ENCODE measurements around the gene PLA2G4E.

DNA sequence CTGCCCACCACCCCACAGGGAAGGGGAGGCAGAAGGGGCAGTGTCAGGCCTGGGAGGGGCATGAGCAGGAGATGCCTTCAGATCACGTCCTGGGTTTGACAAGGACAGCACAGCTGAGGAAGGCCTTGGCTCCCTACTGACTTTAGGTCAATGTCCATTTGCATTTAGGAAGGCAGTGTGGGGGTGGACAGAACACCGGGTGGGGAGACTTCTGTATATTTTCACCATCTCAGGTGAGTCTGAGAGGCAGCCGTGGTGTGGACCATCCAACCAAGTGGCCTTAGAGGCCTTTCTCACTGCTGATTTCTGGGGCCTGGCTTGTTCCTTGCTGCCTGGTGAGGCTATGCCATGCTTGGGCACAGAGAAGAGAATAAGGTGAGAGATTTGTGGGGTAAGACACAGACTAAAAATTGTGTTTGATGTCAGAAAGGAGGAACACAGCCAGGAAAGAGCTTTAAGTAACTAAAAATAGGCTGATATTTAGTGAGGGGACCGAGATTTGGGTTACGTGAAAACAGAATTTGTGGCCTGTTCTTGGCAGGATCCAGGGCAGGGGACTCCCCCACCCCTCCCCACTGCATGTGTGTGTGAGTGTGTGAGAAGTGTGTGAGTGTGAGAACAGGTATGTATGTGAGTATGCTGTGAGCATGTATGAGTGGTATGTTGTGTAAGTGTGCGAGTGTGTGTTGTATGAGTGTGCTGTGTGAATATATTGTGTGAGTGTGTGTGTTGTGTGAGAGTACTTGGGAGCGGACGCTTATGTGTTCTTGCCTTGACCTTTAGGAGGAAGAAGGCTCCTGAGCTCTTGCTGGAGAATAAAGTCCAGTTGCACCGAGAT lies 11.8 kb upstream of the PLA2G4E start:
- TF ChIP-seq, protein P1, sequence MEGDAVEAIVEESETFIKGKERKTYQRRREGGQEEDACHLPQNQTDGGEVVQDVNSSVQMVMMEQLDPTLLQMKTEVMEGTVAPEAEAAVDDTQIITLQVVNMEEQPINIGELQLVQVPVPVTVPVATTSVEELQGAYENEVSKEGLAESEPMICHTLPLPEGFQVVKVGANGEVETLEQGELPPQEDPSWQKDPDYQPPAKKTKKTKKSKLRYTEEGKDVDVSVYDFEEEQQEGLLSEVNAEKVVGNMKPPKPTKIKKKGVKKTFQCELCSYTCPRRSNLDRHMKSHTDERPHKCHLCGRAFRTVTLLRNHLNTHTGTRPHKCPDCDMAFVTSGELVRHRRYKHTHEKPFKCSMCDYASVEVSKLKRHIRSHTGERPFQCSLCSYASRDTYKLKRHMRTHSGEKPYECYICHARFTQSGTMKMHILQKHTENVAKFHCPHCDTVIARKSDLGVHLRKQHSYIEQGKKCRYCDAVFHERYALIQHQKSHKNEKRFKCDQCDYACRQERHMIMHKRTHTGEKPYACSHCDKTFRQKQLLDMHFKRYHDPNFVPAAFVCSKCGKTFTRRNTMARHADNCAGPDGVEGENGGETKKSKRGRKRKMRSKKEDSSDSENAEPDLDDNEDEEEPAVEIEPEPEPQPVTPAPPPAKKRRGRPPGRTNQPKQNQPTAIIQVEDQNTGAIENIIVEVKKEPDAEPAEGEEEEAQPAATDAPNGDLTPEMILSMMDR (optimal IDR thresholded peaks at IDR 0.05 in 1 of 3, IDR thresholded peaks at IDR 0.05 in 1 of 3, conservative IDR thresholded peaks at IDR 0.05 in 1 of 3; ENCODE audit: extremely low read depth in 1 of 3, insufficient read depth in 2 of 3, low read length in 3 of 3): no peak
- no peak for TF ChIP-seq EZH2 (IDR thresholded peaks at IDR 0.05; ENCODE audit: low read length)

All from keratinocyte (primary cell).